ENCODE data around the gene SLC39A11. TPM values are rescaled to one million over a fixed set of nuclear protein-coding genes. Genes with fewer than 3 reads are reported as not detected.

SLC39A11 gene
- polyA plus RNA-seq, 3 donors, result 16.6 to 27.9 (median 26.6) TPM

- no peak overlapping the region for H3K27ac Mint-ChIP-seq
- intact Hi-C loops (cut with micrococcal nuclease), result no loop called here
- no peak for DNase-seq
- Histone ChIP-seq H3K27ac (ENCODE audit: low read depth in 1 of 2, low read length in 2 of 2) (no peak overlapping the region), H3K27me3 (ENCODE audit: control insufficient read depth in 2 of 2, insufficient read depth in 2 of 2, low read length in 2 of 2) (no peaks in the 10 kb centered on the region), H3K9me3 (replicated peaks in 1 of 2; ENCODE audit: control insufficient read depth in 1 of 2, insufficient read depth in 1 of 2, low read length in 2 of 2) (no peaks in the 10 kb centered on the region), H4K20me1 (ENCODE audit: insufficient read depth, low read length) (no peaks in the 10 kb centered on the region), H3K4me1 (ENCODE audit: control insufficient read depth in 1 of 2, insufficient read depth in 2 of 2, low read length in 2 of 2) (no peaks in the 10 kb centered on the region), H3K4me3 (replicated peaks in 1 of 3; ENCODE audit: low read depth in 2 of 3, low read length in 3 of 3) (no peak overlapping the region), H3K79me2 (ENCODE audit: insufficient read depth, low read length) (no peaks in the 10 kb centered on the region), H3K9ac (ENCODE audit: insufficient read depth, low read length, poor library complexity, severe bottlenecking) (no peak overlapping the region), H3K4me2 (replicated peaks; ENCODE audit: extremely low read depth, low read length, poor library complexity, severe bottlenecking) (no peak overlapping the region), H3K36me3 (replicated peaks in 1 of 2; ENCODE audit: control insufficient read depth in 1 of 2, insufficient read depth in 2 of 2, low read length in 2 of 2) (peaks cover 3 to 4% of the 10 kb centered on the region in 2 donors), H2AFZ (ENCODE audit: insufficient read depth, low read depth, low read length, poor library complexity, severe bottlenecking) (no peak overlapping the region)
- peaks cover 0 to 4% (median 0%) of the 10 kb centered on the region in 3 donors for H3K27me3 Mint-ChIP-seq (ENCODE audit: low read depth in 3 of 3)
- TF ChIP-seq CTCF (IDR thresholded peaks at IDR 0.05), result no peak
- peaks cover 0 to 6% (median 3%) of the 10 kb centered on the region in 7 donors for H3K9me3 Mint-ChIP-seq
- 100% methylated on average over 2 of the region's 4 CpGs for WGBS (ENCODE audit: insufficient coverage)
- peaks cover 9 to 17% of the 10 kb centered on the region in 2 donors for H3K36me3 Mint-ChIP-seq
- H3K4me3 Mint-ChIP-seq, result no peak overlapping the region
- no peaks in the 10 kb centered on the region for H3K4me1 Mint-ChIP-seq
Measured at GRCh38 chr17:72659811-72660210, 432.7 kb downstream of the SLC39A11 start.

- peaks cover 7 to 16% of the 10 kb centered on the region in 2 donors for H3K36me3 Mint-ChIP-seq
- no peak overlapping the region for H3K27ac ChIP-seq (ENCODE audit: low read depth in 1 of 2, low read length in 2 of 2)
- no peaks in the 10 kb centered on the region for H3K79me2 ChIP-seq (ENCODE audit: insufficient read depth, low read length)
- 100% methylated on average over 4 of the region's 5 CpGs for WGBS (ENCODE audit: insufficient coverage)
- peaks cover 0 to 1% (median 0%) of the 10 kb centered on the region in 3 donors for H3K27me3 Mint-ChIP-seq (ENCODE audit: low read depth in 3 of 3)
- no peaks in the 10 kb centered on the region for H3K4me1 Mint-ChIP-seq
- no peaks in the 10 kb centered on the region for H3K9me3 Mint-ChIP-seq
- DNase-seq, result no peak
- no peaks in the 10 kb centered on the region for H3K4me1 ChIP-seq (ENCODE audit: control insufficient read depth in 1 of 2, insufficient read depth in 2 of 2, low read length in 2 of 2)
- peaks cover 3 to 6% of the 10 kb centered on the region in 2 donors for H3K36me3 ChIP-seq (replicated peaks in 1 of 2; ENCODE audit: control insufficient read depth in 1 of 2, insufficient read depth in 2 of 2, low read length in 2 of 2)
- intact Hi-C loops (cut with micrococcal nuclease), result no loop called here
- no peak overlapping the region for H3K4me2 ChIP-seq (replicated peaks; ENCODE audit: extremely low read depth, low read length, poor library complexity, severe bottlenecking)
- no peak overlapping the region for H3K4me3 Mint-ChIP-seq
- H4K20me1 ChIP-seq (ENCODE audit: insufficient read depth, low read length), result no peaks in the 10 kb centered on the region
- no peak for TF ChIP-seq CTCF (IDR thresholded peaks at IDR 0.05)
- no peak overlapping the region for H3K27ac Mint-ChIP-seq
- H3K4me3 ChIP-seq (replicated peaks in 1 of 3; ENCODE audit: low read depth in 2 of 3, low read length in 3 of 3), result no peak overlapping the region
- no peaks in the 10 kb centered on the region for H3K9me3 ChIP-seq (replicated peaks in 1 of 2; ENCODE audit: control insufficient read depth in 1 of 2, insufficient read depth in 1 of 2, low read length in 2 of 2)
- H3K9ac ChIP-seq (ENCODE audit: insufficient read depth, low read length, poor library complexity, severe bottlenecking), result no peak overlapping the region
- no peak overlapping the region for H2AFZ ChIP-seq (ENCODE audit: insufficient read depth, low read depth, low read length, poor library complexity, severe bottlenecking)
- H3K27me3 ChIP-seq (ENCODE audit: control insufficient read depth in 2 of 2, insufficient read depth in 2 of 2, low read length in 2 of 2), result no peaks in the 10 kb centered on the region
Measured at GRCh38 chr17:72658675-72659074, 433.8 kb downstream of the SLC39A11 start.
